C4-2B (cell line): ENCODE measurements around the gene SOCS4.

ENCODE experiments used
- ZFX ChIP-seq: fragments of 450-650 bp; IDR thresholded peaks from 2 replicates; pipeline ENCODE4 v1.6.1; 2017
- TF ChIP-seq, protein P1 (sequence below): fragments of 450-650 bp; conservative IDR thresholded peaks from 2 replicates; pipeline ENCODE4 v1.5.1; 2017; ENCODE audit warnings: mild to moderate bottlenecking

DNA sequence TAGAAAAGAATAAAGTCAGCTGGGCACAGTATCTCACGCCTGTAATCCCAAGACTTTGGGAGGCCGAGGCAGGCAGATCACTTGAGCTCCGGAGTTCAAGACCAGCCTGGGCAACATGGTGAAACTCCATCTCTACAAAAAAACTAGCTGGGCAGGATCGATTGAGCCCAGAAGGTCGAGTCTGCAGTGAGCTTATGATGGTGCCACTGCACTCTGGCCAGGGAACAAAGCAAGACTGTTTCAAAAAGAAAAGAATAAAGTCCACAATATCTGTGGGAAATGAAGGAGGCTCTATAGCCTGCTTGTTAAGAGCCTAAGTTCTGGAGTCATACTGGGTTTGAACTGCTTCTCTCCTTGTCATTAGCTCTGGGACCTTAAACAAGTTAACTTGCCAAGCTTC lies 32.3 kb downstream of the SOCS4 start:
- TF ChIP-seq, protein P1, sequence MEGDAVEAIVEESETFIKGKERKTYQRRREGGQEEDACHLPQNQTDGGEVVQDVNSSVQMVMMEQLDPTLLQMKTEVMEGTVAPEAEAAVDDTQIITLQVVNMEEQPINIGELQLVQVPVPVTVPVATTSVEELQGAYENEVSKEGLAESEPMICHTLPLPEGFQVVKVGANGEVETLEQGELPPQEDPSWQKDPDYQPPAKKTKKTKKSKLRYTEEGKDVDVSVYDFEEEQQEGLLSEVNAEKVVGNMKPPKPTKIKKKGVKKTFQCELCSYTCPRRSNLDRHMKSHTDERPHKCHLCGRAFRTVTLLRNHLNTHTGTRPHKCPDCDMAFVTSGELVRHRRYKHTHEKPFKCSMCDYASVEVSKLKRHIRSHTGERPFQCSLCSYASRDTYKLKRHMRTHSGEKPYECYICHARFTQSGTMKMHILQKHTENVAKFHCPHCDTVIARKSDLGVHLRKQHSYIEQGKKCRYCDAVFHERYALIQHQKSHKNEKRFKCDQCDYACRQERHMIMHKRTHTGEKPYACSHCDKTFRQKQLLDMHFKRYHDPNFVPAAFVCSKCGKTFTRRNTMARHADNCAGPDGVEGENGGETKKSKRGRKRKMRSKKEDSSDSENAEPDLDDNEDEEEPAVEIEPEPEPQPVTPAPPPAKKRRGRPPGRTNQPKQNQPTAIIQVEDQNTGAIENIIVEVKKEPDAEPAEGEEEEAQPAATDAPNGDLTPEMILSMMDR = no peak
- TF ChIP-seq ZFX = no peak
